Breast epithelium (tissue), 4 donors: ENCODE measurements around the gene CRELD2. TPM values are rescaled to one million over a fixed set of nuclear protein-coding genes. Genes with fewer than 3 reads are reported as not detected.

Source experiments
- DNase-seq, 2 donors: peaks; one replicate each; pipeline ENCODE4 v3.0.0-alpha.2; 2019; ENCODE audit warnings: low spot score in 2 of 2
- H3K27ac ChIP-seq, 2 donors: fragments of 200-600 bp; sonication (generic) in 1 of 2; one replicate each; pipeline ENCODE4 v1.5.1; 2016 to 2019; ENCODE audit warnings: mild to moderate bottlenecking in 1 of 2
- H3K27me3 ChIP-seq, 2 donors: fragments of 200-600 bp; sonication (generic) in 1 of 2; one replicate each; pipeline versions ENCODE4 v1.5.1 to v1.6.0; 2017 to 2019; ENCODE audit warnings: control low read depth in 1 of 2, mild to moderate bottlenecking in 1 of 2
- H3K36me3 ChIP-seq: fragments of 200-600 bp; one replicate; pipeline ENCODE4 v1.5.1; 2019
- H3K4me1 ChIP-seq, 2 donors: fragments of 200-600 bp; sonication (generic); one replicate each; pipeline ENCODE4 v1.5.1; 2016 to 2019; ENCODE audit warnings: control low read depth in 1 of 2
- H3K4me3 ChIP-seq, 3 donors: fragments of 200-600 bp; sonication (generic); 1 replicate in 2 of 3; 2 replicates in 1 of 3; pipeline ENCODE4 v1.5.1; 2016 to 2019; ENCODE audit warnings: mild to moderate bottlenecking in 3 of 3, moderate library complexity in 2 of 3
- H3K9me3 ChIP-seq, 2 donors: fragments of 200-600 bp; sonication (generic) in 1 of 2; one replicate each; pipeline ENCODE4 v1.5.1; 2016 to 2019; ENCODE audit warnings: control low read depth in 1 of 2
- POLR2A ChIP-seq: fragments of 450-650 bp; IDR thresholded peaks from one replicate; pipeline ENCODE4 v1.6.1; 2016; ENCODE audit warnings: antibody characterized with exemption, mild to moderate bottlenecking, moderate library complexity
- POLR2AphosphoS5 ChIP-seq, 3 donors: sonication (generic); formaldehyde crosslinking; IDR thresholded peaks; one replicate each; pipeline ENCODE4 v1.6.1; 2017; ENCODE audit warnings: antibody characterized with exemption in 3 of 3
- intact Hi-C: fragments of 100-400 bp; cut with DNase I; formaldehyde crosslinking; loops from one replicate; pipeline ENCODE4 v1.15.1; 2023; ENCODE audit warnings: low total_unique reads
- total RNA-seq, 3 donors: library from RNA; depleted of rRNA; stranded (reverse); fragments of >200 nt; gene quantifications; one replicate each; pipeline ENCODE4 v1.1.0, GENCODE V29; 2016
- TF ChIP-seq, protein P1 (sequence below), 3 donors: fragments of 450-650 bp; IDR thresholded peaks; one replicate each; pipeline ENCODE4 v1.5.1; 2016 to 2017; ENCODE audit warnings: antibody characterized with exemption in 3 of 3, mild to moderate bottlenecking in 3 of 3, moderate library complexity in 3 of 3

Gene CRELD2
- total RNA-seq, 3 donors from 2014 or later = 20.6 to 59.3 (median 39.5) TPM

GRCh38 chr22:49971232-49972162 lies 53.1 kb downstream of the CRELD2 start:
- Histone ChIP-seq H3K4me3 (peak overlapping the region; percentile 47 to 64 (median 57)), H3K4me1 (peaks cover 16 to 21% of the 10 kb centered on the region in 2 donors)
- peak; percentile 69 to 79 for DNase-seq

GRCh38 chr22:49972163-49973017 lies 54.0 kb downstream of the CRELD2 start:
- H3K27ac ChIP-seq = peak overlapping the region; percentile 78 to 88
- DNase-seq = peak; percentile 34 to 51
- no peaks in the 10 kb centered on the region for H3K9me3 ChIP-seq
- no peaks in the 10 kb centered on the region for H3K27me3 ChIP-seq
- peak overlapping the region; percentile 47 to 64 (median 57) for H3K4me3 ChIP-seq
- peaks cover 10 to 18% of the 10 kb centered on the region in 2 donors for H3K4me1 ChIP-seq
- H3K36me3 ChIP-seq = no peaks in the 10 kb centered on the region
- TF ChIP-seq POLR2A (no peak), POLR2AphosphoS5 (IDR thresholded peaks at IDR 0.05) (no peak)
- TF ChIP-seq, protein P1, sequence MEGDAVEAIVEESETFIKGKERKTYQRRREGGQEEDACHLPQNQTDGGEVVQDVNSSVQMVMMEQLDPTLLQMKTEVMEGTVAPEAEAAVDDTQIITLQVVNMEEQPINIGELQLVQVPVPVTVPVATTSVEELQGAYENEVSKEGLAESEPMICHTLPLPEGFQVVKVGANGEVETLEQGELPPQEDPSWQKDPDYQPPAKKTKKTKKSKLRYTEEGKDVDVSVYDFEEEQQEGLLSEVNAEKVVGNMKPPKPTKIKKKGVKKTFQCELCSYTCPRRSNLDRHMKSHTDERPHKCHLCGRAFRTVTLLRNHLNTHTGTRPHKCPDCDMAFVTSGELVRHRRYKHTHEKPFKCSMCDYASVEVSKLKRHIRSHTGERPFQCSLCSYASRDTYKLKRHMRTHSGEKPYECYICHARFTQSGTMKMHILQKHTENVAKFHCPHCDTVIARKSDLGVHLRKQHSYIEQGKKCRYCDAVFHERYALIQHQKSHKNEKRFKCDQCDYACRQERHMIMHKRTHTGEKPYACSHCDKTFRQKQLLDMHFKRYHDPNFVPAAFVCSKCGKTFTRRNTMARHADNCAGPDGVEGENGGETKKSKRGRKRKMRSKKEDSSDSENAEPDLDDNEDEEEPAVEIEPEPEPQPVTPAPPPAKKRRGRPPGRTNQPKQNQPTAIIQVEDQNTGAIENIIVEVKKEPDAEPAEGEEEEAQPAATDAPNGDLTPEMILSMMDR (IDR thresholded peaks at IDR 0.05) = no peak
- intact Hi-C loops = no loop called here

More at GRCh38 chr22:49971232-49972162, 53.1 kb downstream of the CRELD2 start:
- H3K36me3 ChIP-seq = no peaks in the 10 kb centered on the region
- H3K27ac ChIP-seq = peak overlapping the region; percentile 78 to 88
- intact Hi-C loops = no loop called here
- TF ChIP-seq, protein P1 (IDR thresholded peaks at IDR 0.05) = no peak
- TF ChIP-seq POLR2A = no peak
- peak in 1 of 3 donors; percentile 47 for TF ChIP-seq POLR2AphosphoS5 (IDR thresholded peaks at IDR 0.05)
- no peaks in the 10 kb centered on the region for H3K27me3 ChIP-seq
- no peaks in the 10 kb centered on the region for H3K9me3 ChIP-seq

DNA sequence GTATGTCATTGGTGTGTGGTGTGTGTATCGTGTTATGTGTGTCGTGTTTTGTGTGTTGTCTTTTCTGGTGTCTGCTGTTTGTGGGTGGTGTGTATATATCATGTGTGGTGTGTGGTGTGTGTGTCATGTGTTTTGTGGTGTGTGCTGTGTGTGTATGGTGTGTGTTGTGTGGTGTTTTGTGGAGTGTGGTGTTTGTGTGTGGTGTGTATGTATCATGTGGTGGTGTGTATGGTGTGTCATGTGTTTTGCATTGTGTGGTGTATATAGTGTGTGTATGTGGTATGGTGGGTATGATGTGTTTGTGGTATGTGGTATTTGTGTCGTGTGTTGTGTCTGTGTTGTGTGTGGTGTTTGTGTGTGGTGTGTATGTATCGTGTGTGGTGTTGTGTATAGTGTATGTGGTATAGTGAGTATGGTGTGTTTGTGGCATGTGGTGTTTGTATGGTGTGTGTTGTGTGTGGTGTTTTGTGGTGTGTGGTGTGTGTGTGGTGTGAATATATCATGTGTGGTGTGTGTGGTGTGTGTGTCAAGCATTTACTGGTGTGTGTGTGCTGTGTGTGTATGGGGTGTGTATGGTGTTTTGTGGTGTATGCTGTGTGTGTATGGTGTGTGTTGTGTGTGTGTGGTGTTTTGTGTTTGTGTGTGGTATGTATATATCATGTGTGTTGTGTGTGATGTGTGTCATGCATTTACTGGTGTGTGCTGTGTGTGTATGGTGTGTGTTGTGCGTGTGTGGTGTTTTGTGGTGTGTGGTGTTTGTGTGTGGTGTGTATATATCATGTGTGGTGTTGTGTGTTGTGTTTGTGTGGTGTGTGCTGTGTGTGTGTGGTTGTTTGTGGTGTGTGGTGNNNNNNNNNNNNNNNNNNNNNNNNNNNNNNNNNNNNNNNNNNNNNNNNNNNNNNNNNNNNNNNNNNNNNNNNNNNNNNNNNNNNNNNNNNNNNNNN lies 54.9 kb downstream of the CRELD2 start:
- intact Hi-C loops = no loop called here
- Histone ChIP-seq H3K4me3 (no peak overlapping the region), H3K36me3 (no peaks in the 10 kb centered on the region), H3K9me3 (no peaks in the 10 kb centered on the region), H3K27me3 (no peaks in the 10 kb centered on the region), H3K27ac (no peak overlapping the region), H3K4me1 (peaks cover 10 to 18% of the 10 kb centered on the region in 2 donors)
- TF ChIP-seq POLR2A (no peak), POLR2AphosphoS5 (IDR thresholded peaks at IDR 0.05) (no peak)
- TF ChIP-seq, protein P1 (IDR thresholded peaks at IDR 0.05) = no peak
- DNase-seq = peak in 1 of 2 donors; percentile 10

- intact Hi-C loops = no loop called here
- Histone ChIP-seq H3K4me1 (peaks cover 0 to 13% of the 10 kb centered on the region in 2 donors), H3K9me3 (no peaks in the 10 kb centered on the region), H3K27me3 (no peaks in the 10 kb centered on the region), H3K36me3 (no peaks in the 10 kb centered on the region), H3K27ac (peak overlapping the region; percentile 57 to 82), H3K4me3 (no peak overlapping the region)
- TF ChIP-seq POLR2A = no peak
- TF ChIP-seq POLR2AphosphoS5 (IDR thresholded peaks at IDR 0.05) = no peak
- TF ChIP-seq, protein P1 (IDR thresholded peaks at IDR 0.05) = no peak
- peak; percentile 17 to 49 for DNase-seq
These were observed 57.3 kb downstream of the CRELD2 start for GRCh38 chr22:49975543-49976389.
